ENCODE measurements around the gene MT1A. TPM values are rescaled to one million over a fixed set of nuclear protein-coding genes. Genes with fewer than 3 reads are reported as not detected.
A peak's percentile ranks its signal among the peaks of the same experiment; 100 is the strongest.

MT1A gene
- total and polyA plus RNA-seq, 5 donors from 2014 or later: not detected

DNA sequence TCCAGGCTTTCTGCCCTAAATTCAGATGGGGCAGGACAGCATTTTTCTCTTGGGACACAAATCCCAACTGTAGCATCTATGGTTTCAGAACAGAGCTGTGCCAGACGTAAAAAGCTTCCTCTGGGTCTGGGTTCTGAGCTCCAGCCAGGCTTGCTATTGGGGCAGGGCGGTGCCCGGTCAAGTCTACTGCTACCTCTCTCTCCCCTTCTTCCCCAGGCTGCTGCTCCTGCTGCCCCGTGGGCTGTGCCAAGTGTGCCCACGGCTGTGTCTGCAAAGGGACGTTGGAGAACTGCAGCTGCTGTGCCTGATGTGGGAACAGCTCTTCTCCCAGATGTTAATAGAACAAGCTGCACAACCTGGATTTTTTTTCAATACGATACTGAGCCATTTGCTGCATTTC, 4.9 kb upstream of the MT1A start:
- Mint-ChIP-seq H3K4me3 (peak overlapping the region in 1 of 4 donors; percentile 16), H3K36me3 (no peaks in the 10 kb centered on the region), H3K27me3 (peaks cover 81% of the 10 kb centered on the region), H3K4me1 (peaks cover 0 to 44% (median 21%) of the 10 kb centered on the region in 4 donors), H3K9me3 (peaks cover 0 to 1% (median 0%) of the 10 kb centered on the region in 7 donors), H3K27ac (no peak overlapping the region)
- no peak overlapping the region for H3K4me3 ChIP-seq (ENCODE audit: low read depth, low read length)
- H3K4me1 ChIP-seq (ENCODE audit: control insufficient read depth, insufficient read depth, low read length, poor library complexity, severe bottlenecking): peaks cover 19% of the 10 kb centered on the region
- DNase-seq (no peak), ATAC-seq (ENCODE audit: low read depth in 2 of 2) (no peak)
- H3K36me3 ChIP-seq (ENCODE audit: control insufficient read depth, insufficient read depth, low read length): no peaks in the 10 kb centered on the region
- peaks cover 32% of the 10 kb centered on the region for H3K27me3 ChIP-seq (ENCODE audit: control insufficient read depth, insufficient read depth, low read length)
- H3K9me3 ChIP-seq (ENCODE audit: control insufficient read depth in 2 of 2, low read length in 2 of 2): no peaks in the 10 kb centered on the region
- no peak overlapping the region for H3K27ac ChIP-seq (ENCODE audit: insufficient read depth, low read length, poor library complexity, severe bottlenecking)

DNA sequence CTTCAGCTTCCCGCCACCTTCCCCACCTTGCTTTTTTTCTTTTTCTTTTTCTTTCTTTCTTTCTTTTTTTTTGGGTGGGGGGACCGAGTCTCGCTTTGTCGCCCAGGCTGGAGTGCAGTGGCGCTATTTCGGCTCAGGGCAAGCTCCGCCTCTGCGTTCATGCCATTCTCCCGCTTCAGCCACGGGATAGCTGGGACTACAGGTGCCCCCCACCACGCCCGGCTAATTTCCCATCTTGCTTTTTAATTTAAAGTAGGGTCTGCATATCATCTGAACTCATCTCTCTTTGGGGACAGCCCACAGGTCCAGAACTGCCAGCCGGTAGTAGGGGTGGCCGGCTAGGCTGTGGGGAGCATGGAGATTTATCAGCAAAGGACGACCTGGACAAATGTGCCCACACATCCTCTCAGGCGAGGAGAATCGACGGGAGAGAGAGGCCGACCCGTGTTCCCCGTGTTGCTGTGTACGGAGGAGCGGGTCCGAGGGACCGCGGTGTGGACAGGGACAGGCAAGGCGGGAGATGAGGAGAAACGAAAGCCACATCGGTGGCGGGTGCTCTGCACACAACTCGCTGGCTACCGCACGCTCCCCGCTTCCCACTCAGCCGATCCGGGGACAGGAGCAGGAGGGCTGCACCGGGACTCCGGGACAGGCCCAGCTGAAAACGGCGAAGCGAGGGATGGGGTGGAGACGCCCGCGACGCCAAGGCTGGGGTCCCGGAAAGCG, 3.6 kb upstream of the MT1A start:
- no peak overlapping the region for H3K4me3 ChIP-seq (ENCODE audit: low read depth, low read length)
- H3K27ac Mint-ChIP-seq: peak overlapping the region in 2 of 3 donors; percentile 25 to 45
- H3K36me3 Mint-ChIP-seq: no peaks in the 10 kb centered on the region
- H3K4me3 Mint-ChIP-seq: peak overlapping the region in 3 of 4 donors; percentile 55 to 86 (median 70)
- peaks cover 43% of the 10 kb centered on the region for H3K27me3 ChIP-seq (ENCODE audit: control insufficient read depth, insufficient read depth, low read length)
- H3K27me3 Mint-ChIP-seq: peaks cover 89% of the 10 kb centered on the region
- peaks cover 19% of the 10 kb centered on the region for H3K4me1 ChIP-seq (ENCODE audit: control insufficient read depth, insufficient read depth, low read length, poor library complexity, severe bottlenecking)
- H3K9me3 ChIP-seq (ENCODE audit: control insufficient read depth in 2 of 2, low read length in 2 of 2): no peaks in the 10 kb centered on the region
- no peak overlapping the region for H3K27ac ChIP-seq (ENCODE audit: insufficient read depth, low read length, poor library complexity, severe bottlenecking)
- H3K36me3 ChIP-seq (ENCODE audit: control insufficient read depth, insufficient read depth, low read length): no peaks in the 10 kb centered on the region
- H3K9me3 Mint-ChIP-seq: peaks cover 0 to 1% (median 0%) of the 10 kb centered on the region in 7 donors
- no peak for DNase-seq
- no peak for ATAC-seq (ENCODE audit: low read depth in 2 of 2)
- peaks cover 0 to 39% (median 21%) of the 10 kb centered on the region in 4 donors for H3K4me1 Mint-ChIP-seq

DNA sequence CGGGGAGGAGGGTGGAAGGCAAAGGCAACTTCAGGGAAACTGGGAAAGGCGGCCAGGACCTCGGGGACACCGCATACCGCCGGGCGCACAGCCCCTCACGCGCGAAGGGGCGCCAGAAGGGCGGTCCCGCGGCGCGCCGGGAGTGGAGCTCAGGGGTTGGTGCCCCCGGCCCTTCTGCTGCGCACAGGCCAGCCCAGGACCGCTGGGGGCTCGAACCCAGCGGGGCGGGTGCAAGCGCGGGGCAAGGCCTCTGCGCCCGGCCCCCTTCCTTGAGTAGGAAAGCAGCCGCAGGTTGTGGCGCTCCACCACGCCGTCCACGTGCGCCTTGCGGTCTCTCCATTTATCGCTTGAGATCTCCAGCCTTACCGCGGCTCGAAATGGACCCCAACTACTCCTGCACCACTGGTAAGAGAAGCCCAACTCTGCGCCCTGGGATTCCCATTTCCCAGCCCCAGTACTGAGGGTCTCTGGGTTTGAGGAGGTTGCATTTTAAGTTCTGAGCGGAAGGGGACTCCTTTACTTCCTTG, 3.0 kb upstream of the MT1A start:
- peak overlapping the region in 2 of 4 donors; percentile 33 to 52 for H3K4me3 Mint-ChIP-seq
- peaks cover 0 to 1% (median 0%) of the 10 kb centered on the region in 7 donors for H3K9me3 Mint-ChIP-seq
- Histone ChIP-seq H3K27me3 (ENCODE audit: control insufficient read depth, insufficient read depth, low read length) (peaks cover 45% of the 10 kb centered on the region), H3K4me1 (ENCODE audit: control insufficient read depth, insufficient read depth, low read length, poor library complexity, severe bottlenecking) (peaks cover 19% of the 10 kb centered on the region), H3K9me3 (ENCODE audit: control insufficient read depth in 2 of 2, low read length in 2 of 2) (no peaks in the 10 kb centered on the region), H3K4me3 (ENCODE audit: low read depth, low read length) (no peak overlapping the region), H3K36me3 (ENCODE audit: control insufficient read depth, insufficient read depth, low read length) (no peaks in the 10 kb centered on the region), H3K27ac (ENCODE audit: insufficient read depth, low read length, poor library complexity, severe bottlenecking) (no peak overlapping the region)
- DNase-seq (no peak), ATAC-seq (ENCODE audit: low read depth in 2 of 2) (no peak)
- peaks cover 92% of the 10 kb centered on the region for H3K27me3 Mint-ChIP-seq
- peaks cover 0 to 38% (median 21%) of the 10 kb centered on the region in 4 donors for H3K4me1 Mint-ChIP-seq
- H3K27ac Mint-ChIP-seq: no peak overlapping the region
- H3K36me3 Mint-ChIP-seq: no peaks in the 10 kb centered on the region

DNA sequence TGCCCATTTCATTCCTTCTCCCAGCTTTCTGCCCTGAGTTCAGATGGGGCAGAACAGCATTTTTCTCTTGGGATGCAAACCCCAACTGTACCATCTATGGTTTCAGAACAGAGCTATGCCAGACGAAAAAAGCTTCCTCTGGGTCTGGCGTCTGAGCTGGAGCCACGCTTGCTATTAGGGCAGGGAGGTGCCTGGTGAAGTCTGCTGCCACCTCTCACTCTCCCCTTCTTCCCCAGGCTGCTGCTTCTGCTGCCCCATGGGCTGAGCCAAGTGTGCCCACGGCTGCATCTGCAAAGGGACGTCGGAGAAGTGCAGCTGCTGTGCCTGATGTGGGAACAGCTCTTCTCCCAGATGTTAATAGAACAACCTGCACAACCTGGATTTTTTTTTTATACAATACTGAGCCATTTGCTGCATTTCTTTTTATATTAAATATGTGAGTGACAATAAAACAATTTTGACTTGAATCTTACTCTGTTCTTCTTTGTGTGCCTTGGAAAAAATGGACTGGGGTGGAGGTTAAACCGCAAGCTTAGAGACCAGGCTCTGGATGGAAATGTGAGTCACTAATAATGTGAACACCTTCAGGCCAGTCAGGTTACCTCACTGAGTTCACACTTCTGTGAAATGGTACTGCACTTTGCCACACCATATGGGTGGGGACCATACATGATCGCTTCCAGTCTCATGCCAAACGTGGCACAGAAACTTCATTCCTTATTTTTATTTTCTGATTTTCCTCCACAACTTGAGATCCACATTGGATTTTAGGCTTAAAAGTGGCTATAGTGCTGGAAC, 1.7 kb upstream of the MT1A start:
- no peak overlapping the region for H3K4me3 ChIP-seq (ENCODE audit: low read depth, low read length)
- Mint-ChIP-seq H3K4me3 (peak overlapping the region in 1 of 4 donors; percentile 32), H3K9me3 (peaks cover 0 to 1% (median 0%) of the 10 kb centered on the region in 7 donors), H3K27me3 (peaks cover 89% of the 10 kb centered on the region), H3K36me3 (no peaks in the 10 kb centered on the region), H3K27ac (no peak overlapping the region), H3K4me1 (peaks cover 0 to 35% (median 19%) of the 10 kb centered on the region in 4 donors)
- ATAC-seq (ENCODE audit: low read depth in 2 of 2) (no peak), DNase-seq (no peak)
- H3K36me3 ChIP-seq (ENCODE audit: control insufficient read depth, insufficient read depth, low read length): no peaks in the 10 kb centered on the region
- H3K27me3 ChIP-seq (ENCODE audit: control insufficient read depth, insufficient read depth, low read length): peaks cover 45% of the 10 kb centered on the region
- no peaks in the 10 kb centered on the region for H3K9me3 ChIP-seq (ENCODE audit: control insufficient read depth in 2 of 2, low read length in 2 of 2)
- no peak overlapping the region for H3K27ac ChIP-seq (ENCODE audit: insufficient read depth, low read length, poor library complexity, severe bottlenecking)
- H3K4me1 ChIP-seq (ENCODE audit: control insufficient read depth, insufficient read depth, low read length, poor library complexity, severe bottlenecking): peaks cover 19% of the 10 kb centered on the region

DNA sequence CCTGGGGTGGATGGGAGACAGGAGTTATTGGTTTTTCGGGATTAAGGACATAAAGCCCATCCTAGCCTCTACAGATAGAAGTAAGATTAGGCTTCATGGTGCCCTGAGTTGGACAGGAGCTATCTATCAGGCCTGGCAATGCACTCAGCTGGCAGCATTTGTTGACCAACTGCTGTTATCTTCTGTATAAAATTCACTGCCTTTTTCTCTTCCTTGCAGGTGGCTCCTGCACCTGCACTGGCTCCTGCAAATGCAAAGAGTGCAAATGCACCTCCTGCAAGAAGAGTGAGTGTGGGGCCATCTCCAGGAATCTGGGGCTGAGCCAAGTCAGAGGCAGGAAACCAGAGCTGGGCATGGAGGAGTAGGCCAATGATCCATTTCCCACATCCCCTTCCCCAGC, 579 bp downstream of the MT1A start:
- Mint-ChIP-seq H3K36me3 (no peaks in the 10 kb centered on the region), H3K4me1 (peaks cover 0 to 35% (median 23%) of the 10 kb centered on the region in 4 donors), H3K4me3 (no peak overlapping the region), H3K27ac (no peak overlapping the region), H3K9me3 (peaks cover 0 to 1% (median 0%) of the 10 kb centered on the region in 7 donors), H3K27me3 (peaks cover 77% of the 10 kb centered on the region)
- Histone ChIP-seq H3K36me3 (ENCODE audit: control insufficient read depth, insufficient read depth, low read length) (no peaks in the 10 kb centered on the region), H3K4me1 (ENCODE audit: control insufficient read depth, insufficient read depth, low read length, poor library complexity, severe bottlenecking) (peaks cover 27% of the 10 kb centered on the region), H3K9me3 (ENCODE audit: control insufficient read depth in 2 of 2, low read length in 2 of 2) (no peaks in the 10 kb centered on the region), H3K27me3 (ENCODE audit: control insufficient read depth, insufficient read depth, low read length) (peaks cover 41% of the 10 kb centered on the region), H3K4me3 (ENCODE audit: low read depth, low read length) (no peak overlapping the region), H3K27ac (ENCODE audit: insufficient read depth, low read length, poor library complexity, severe bottlenecking) (no peak overlapping the region)
- DNase-seq (no peak), ATAC-seq (ENCODE audit: low read depth in 2 of 2) (no peak)

DNA sequence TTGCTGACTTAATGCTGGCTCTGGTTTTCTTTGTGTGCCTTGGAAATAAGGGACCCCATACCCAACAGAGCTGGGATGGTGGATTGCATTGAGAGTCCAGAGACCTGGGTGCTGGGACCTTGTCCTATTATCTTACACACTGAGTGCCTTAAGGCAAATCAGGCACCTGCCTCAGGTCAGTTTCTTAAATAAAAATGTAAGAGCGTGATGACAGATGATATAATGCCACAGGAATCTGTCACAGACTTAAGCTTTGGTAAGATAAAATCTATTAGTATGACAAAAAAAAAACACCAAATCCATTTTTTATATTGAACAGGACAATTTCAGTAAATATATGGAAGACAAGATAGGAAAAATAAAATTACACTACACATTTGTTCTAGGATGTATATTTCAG, 1.6 kb downstream of the MT1A start:
- no peaks in the 10 kb centered on the region for H3K9me3 Mint-ChIP-seq
- Histone ChIP-seq H3K9me3 (ENCODE audit: control insufficient read depth in 2 of 2, low read length in 2 of 2) (no peaks in the 10 kb centered on the region), H3K36me3 (ENCODE audit: control insufficient read depth, insufficient read depth, low read length) (no peaks in the 10 kb centered on the region), H3K27me3 (ENCODE audit: control insufficient read depth, insufficient read depth, low read length) (peaks cover 37% of the 10 kb centered on the region), H3K4me1 (ENCODE audit: control insufficient read depth, insufficient read depth, low read length, poor library complexity, severe bottlenecking) (peaks cover 26% of the 10 kb centered on the region), H3K27ac (ENCODE audit: insufficient read depth, low read length, poor library complexity, severe bottlenecking) (no peak overlapping the region), H3K4me3 (ENCODE audit: low read depth, low read length) (no peak overlapping the region)
- ATAC-seq (ENCODE audit: low read depth in 2 of 2): no peak
- peaks cover 0 to 37% (median 18%) of the 10 kb centered on the region in 4 donors for H3K4me1 Mint-ChIP-seq
- no peaks in the 10 kb centered on the region for H3K36me3 Mint-ChIP-seq
- H3K27ac Mint-ChIP-seq: no peak overlapping the region
- no peak for DNase-seq
- peaks cover 67% of the 10 kb centered on the region for H3K27me3 Mint-ChIP-seq
- H3K4me3 Mint-ChIP-seq: no peak overlapping the region

DNA sequence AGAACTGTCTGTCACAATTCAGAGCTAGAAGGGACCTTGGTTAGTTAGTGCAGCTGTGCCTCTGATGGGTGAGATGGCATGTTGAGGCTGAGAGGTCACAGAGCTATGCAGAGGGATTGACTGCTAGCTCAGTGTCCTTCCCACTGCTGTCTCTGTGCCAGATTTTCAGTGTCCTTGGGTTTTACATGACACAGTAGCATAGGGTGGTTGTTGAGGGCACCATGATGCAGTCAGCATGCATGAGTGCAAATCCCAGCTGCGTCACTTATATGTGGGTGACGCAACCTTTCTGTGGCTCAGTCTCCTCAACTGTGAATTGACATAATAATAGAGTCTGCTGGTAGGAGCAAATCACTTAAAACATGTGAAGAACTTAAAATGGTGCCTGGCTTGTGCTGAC, 2.7 kb downstream of the MT1A start:
- H3K9me3 ChIP-seq (ENCODE audit: control insufficient read depth in 2 of 2, low read length in 2 of 2): no peaks in the 10 kb centered on the region
- no peak overlapping the region for H3K4me3 Mint-ChIP-seq
- no peak overlapping the region for H3K27ac Mint-ChIP-seq
- H3K27me3 ChIP-seq (ENCODE audit: control insufficient read depth, insufficient read depth, low read length): peaks cover 36% of the 10 kb centered on the region
- no peak for DNase-seq
- no peak for ATAC-seq (ENCODE audit: low read depth in 2 of 2)
- H3K27me3 Mint-ChIP-seq: peaks cover 59% of the 10 kb centered on the region
- H3K27ac ChIP-seq (ENCODE audit: insufficient read depth, low read length, poor library complexity, severe bottlenecking): no peak overlapping the region
- H3K4me1 Mint-ChIP-seq: peaks cover 0 to 30% (median 17%) of the 10 kb centered on the region in 4 donors
- H3K4me3 ChIP-seq (ENCODE audit: low read depth, low read length): no peak overlapping the region
- H3K4me1 ChIP-seq (ENCODE audit: control insufficient read depth, insufficient read depth, low read length, poor library complexity, severe bottlenecking): peaks cover 17% of the 10 kb centered on the region
- H3K9me3 Mint-ChIP-seq: no peaks in the 10 kb centered on the region
- H3K36me3 Mint-ChIP-seq: no peaks in the 10 kb centered on the region
- H3K36me3 ChIP-seq (ENCODE audit: control insufficient read depth, insufficient read depth, low read length): no peaks in the 10 kb centered on the region

Data from CD4-positive, CD25-positive, alpha-beta regulatory T cell (primary cell).